ENCODE measurements around the gene USP31. TPM values are rescaled to one million over a fixed set of nuclear protein-coding genes. Genes with fewer than 3 reads are reported as not detected.
A peak's percentile ranks its signal among the peaks of the same experiment; 100 is the strongest.

USP31 gene
- total RNA-seq, 1 experiment from 2014 or later, result 26.9 TPM

- no peak overlapping the region for H3K27ac Mint-ChIP-seq (ENCODE audit: low read depth, unreplicated experiment)
- no peak for DNase-seq (ENCODE audit: unreplicated experiment)
- H3K36me3 Mint-ChIP-seq (ENCODE audit: insufficient read depth, unreplicated experiment), result no peaks in the 10 kb centered on the region
- H3K9me3 Mint-ChIP-seq (ENCODE audit: unreplicated experiment), result no peaks in the 10 kb centered on the region
- H3K4me3 Mint-ChIP-seq (ENCODE audit: unreplicated experiment), result no peak overlapping the region
- peaks cover 41% of the 10 kb centered on the region for H3K27me3 Mint-ChIP-seq (ENCODE audit: insufficient read depth, unreplicated experiment)
- intact Hi-C loops (cut with micrococcal nuclease), result no loop called here
- ChIA-PET CTCF (interaction anchor here (0.6 kb wide), 1 partner anchor 9 kb away, joined by 6 read pairs; no protein-coding TSS in a partner anchor), POLR2A (no interaction called here)
- no TSS peak for BruUV-seq (replicated peaks)
- TF ChIP-seq, protein P1, sequence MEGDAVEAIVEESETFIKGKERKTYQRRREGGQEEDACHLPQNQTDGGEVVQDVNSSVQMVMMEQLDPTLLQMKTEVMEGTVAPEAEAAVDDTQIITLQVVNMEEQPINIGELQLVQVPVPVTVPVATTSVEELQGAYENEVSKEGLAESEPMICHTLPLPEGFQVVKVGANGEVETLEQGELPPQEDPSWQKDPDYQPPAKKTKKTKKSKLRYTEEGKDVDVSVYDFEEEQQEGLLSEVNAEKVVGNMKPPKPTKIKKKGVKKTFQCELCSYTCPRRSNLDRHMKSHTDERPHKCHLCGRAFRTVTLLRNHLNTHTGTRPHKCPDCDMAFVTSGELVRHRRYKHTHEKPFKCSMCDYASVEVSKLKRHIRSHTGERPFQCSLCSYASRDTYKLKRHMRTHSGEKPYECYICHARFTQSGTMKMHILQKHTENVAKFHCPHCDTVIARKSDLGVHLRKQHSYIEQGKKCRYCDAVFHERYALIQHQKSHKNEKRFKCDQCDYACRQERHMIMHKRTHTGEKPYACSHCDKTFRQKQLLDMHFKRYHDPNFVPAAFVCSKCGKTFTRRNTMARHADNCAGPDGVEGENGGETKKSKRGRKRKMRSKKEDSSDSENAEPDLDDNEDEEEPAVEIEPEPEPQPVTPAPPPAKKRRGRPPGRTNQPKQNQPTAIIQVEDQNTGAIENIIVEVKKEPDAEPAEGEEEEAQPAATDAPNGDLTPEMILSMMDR (IDR thresholded peaks at IDR 0.05; ENCODE audit: unreplicated experiment), result no peak
- no peaks in the 10 kb centered on the region for H3K4me1 Mint-ChIP-seq (ENCODE audit: insufficient read depth, unreplicated experiment)
Observed at GRCh38 chr16:23027386-23027785, 121.9 kb downstream of the USP31 start.

GRCh38 chr16:23026784-23027362 is 122.4 kb downstream of the USP31 start:
- DNase-seq (ENCODE audit: unreplicated experiment), result peak; percentile 47
- intact Hi-C loops (cut with micrococcal nuclease), result no loop called here

DNA sequence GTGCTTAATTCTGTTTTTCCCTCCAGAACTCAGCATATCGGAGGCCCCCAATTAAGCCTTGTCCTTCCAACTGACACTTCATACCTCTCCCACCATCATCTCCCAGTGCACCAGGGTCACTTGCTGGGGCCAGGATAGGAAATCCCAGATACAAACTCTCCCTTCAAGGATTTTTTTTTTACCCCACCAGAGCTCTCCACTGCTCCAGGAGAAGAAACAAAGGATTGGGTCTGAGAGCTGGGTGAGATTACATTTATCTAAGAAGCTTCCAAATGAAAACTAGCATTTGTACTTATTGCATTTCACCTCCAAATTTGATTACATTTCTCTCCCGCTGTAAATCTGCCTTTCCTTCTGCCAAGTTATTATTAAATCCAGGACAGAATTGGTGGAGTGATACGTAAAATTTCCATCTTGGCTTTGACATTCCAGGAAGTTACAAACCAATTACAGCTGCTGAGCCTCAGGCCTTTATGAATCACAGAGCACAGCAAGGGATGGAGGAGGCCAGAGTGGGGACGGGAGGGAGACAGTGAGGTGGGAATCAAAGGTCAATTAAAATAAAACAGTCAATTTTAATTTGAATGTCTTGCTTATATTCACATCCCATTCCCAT is 123.5 kb downstream of the USP31 start:
- TF ChIP-seq, protein P1 (IDR thresholded peaks at IDR 0.05; ENCODE audit: unreplicated experiment), result no peak
- H3K4me3 Mint-ChIP-seq (ENCODE audit: unreplicated experiment), result no peak overlapping the region
- no peaks in the 10 kb centered on the region for H3K36me3 Mint-ChIP-seq (ENCODE audit: insufficient read depth, unreplicated experiment)
- no peak for DNase-seq (ENCODE audit: unreplicated experiment)
- ChIA-PET CTCF (interaction anchor here (0.7 kb wide), 2 partner anchors 36 to 123 kb away, joined by 3 to 5 read pairs; no protein-coding TSS in a partner anchor), POLR2A (no interaction called here)
- H3K27ac Mint-ChIP-seq (ENCODE audit: low read depth, unreplicated experiment), result no peak overlapping the region
- intact Hi-C loops (cut with micrococcal nuclease), result no loop called here
- H3K9me3 Mint-ChIP-seq (ENCODE audit: unreplicated experiment), result no peaks in the 10 kb centered on the region
- no TSS peak for BruUV-seq (replicated peaks)
- peaks cover 48% of the 10 kb centered on the region for H3K27me3 Mint-ChIP-seq (ENCODE audit: insufficient read depth, unreplicated experiment)
- H3K4me1 Mint-ChIP-seq (ENCODE audit: insufficient read depth, unreplicated experiment), result no peaks in the 10 kb centered on the region

More at GRCh38 chr16:23026784-23027362, 122.4 kb downstream of the USP31 start:
- POLR2A ChIA-PET, result no interaction called here
- TF ChIP-seq, protein P1 (IDR thresholded peaks at IDR 0.05; ENCODE audit: unreplicated experiment), result no peak
- Mint-ChIP-seq H3K36me3 (ENCODE audit: insufficient read depth, unreplicated experiment) (no peaks in the 10 kb centered on the region), H3K27ac (ENCODE audit: low read depth, unreplicated experiment) (no peak overlapping the region), H3K4me3 (ENCODE audit: unreplicated experiment) (no peak overlapping the region), H3K4me1 (ENCODE audit: insufficient read depth, unreplicated experiment) (no peaks in the 10 kb centered on the region), H3K9me3 (ENCODE audit: unreplicated experiment) (no peaks in the 10 kb centered on the region), H3K27me3 (ENCODE audit: insufficient read depth, unreplicated experiment) (peaks cover 44% of the 10 kb centered on the region)
- CTCF ChIA-PET, result interaction anchor here (0.6 to 0.7 kb wide), 2 partner anchors 8 to 35 kb away, joined by 3 to 6 read pairs; no protein-coding TSS in a partner anchor
- BruUV-seq (replicated peaks), result no TSS peak

DNA sequence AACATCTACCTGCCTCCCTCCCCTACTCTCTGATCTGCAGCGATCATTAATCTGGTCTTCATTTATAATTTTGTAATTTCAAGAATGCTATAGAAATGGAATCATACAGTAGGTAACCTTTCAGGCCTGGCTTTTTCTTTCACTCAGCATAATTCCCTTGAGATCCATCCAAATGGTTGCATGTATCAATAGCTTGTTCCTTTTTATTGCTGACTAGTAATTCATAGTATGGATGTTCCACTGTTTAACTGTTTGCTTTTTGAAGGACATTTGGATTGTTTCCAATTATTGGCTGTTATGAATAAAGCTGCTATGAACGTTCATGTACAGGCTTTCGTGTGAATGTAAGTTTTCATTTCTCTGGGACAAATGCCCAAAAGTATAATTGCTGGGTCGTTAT is 125.2 kb downstream of the USP31 start:
- CTCF ChIA-PET, result interaction anchor here (0.8 kb wide), 1 partner anchor 18 kb away, joined by 3 read pairs; no protein-coding TSS in a partner anchor

More for the DNA sequence above, 125.2 kb downstream of the USP31 start:
- H3K27me3 Mint-ChIP-seq (ENCODE audit: insufficient read depth, unreplicated experiment), result peaks cover 31% of the 10 kb centered on the region
- intact Hi-C loops (cut with micrococcal nuclease), result no loop called here
- no peak overlapping the region for H3K27ac Mint-ChIP-seq (ENCODE audit: low read depth, unreplicated experiment)
- H3K9me3 Mint-ChIP-seq (ENCODE audit: unreplicated experiment), result peaks cover 7% of the 10 kb centered on the region
- POLR2A ChIA-PET, result no interaction called here
- no peaks in the 10 kb centered on the region for H3K4me1 Mint-ChIP-seq (ENCODE audit: insufficient read depth, unreplicated experiment)
- BruUV-seq (replicated peaks), result no TSS peak
- H3K36me3 Mint-ChIP-seq (ENCODE audit: insufficient read depth, unreplicated experiment), result no peaks in the 10 kb centered on the region
- TF ChIP-seq, protein P1 (IDR thresholded peaks at IDR 0.05; ENCODE audit: unreplicated experiment), result no peak
- H3K4me3 Mint-ChIP-seq (ENCODE audit: unreplicated experiment), result no peak overlapping the region
- DNase-seq (ENCODE audit: unreplicated experiment), result no peak
